ENCODE results near the gene ATP5PO. TPM values are rescaled to one million over a fixed set of nuclear protein-coding genes. Genes with fewer than 3 reads are reported as not detected.
"Not testable (repeated sequence)": the region's sequence is repeated elsewhere in the genome, so short reads cannot be mapped to it uniquely, and the experiment has no call there.

Gene ATP5PO
- total RNA-seq, 4 donors from 2014 or later, result 184 to 354 (median 297) TPM

DNA sequence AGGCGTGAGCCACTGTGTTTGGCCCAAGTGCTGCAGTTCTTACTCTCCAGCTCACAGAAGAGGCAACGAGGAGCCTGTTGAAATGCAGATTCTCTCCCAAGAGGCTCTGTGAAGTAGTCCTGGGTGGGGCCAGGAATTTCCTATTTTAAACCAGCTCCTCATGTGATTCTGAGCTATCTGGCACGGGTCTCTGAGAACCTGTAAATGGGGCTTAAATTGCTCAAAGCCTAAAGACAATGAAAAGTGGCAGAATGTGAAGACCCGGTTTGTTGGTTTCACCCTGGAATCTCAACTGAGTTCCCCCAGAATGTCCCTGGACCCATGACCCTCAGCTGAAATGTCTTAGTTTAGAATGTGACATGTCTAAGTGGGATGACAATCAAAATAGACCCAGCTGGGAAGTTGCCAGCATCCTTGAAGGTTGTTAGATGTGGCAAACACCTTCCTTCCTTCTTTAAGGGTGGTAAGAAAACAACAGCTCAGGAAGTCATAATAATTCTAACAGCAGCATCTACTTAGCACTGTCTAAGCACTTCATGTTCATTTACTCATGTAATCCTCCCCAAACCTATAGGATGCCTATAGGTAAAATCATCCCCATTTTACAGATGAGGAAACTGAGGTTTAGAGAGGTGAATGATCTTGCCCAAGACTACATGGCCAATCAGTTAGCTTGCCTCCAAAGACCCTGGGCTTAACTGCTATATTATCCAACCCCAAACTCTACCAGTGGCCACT lies 20.9 kb upstream of the ATP5PO start:
- intact Hi-C loops (cut with DNase I), result no loop called here
- Histone ChIP-seq H3K27me3 (no peaks in the 10 kb centered on the region), H3K4me1 (peaks cover 0 to 42% (median 22%) of the 10 kb centered on the region in 3 donors), H3K36me3 (no peaks in the 10 kb centered on the region), H3K9me3 (no peaks in the 10 kb centered on the region), H3K27ac (peak overlapping the region in 2 of 4 donors; percentile 21 to 47), H3K4me3 (no peak overlapping the region)
- WGBS, 2 donors, result 35 to 48% methylated on average over 2 to 3 of the region's 4 CpGs
- TF ChIP-seq CTCF (IDR thresholded peaks at IDR 0.05) (no peak), POLR2A (IDR thresholded peaks at IDR 0.05) (no peak)
- no peak for DNase-seq

GRCh38 chr21:33932731-33933130 lies 17.1 kb upstream of the ATP5PO start:
- Histone ChIP-seq H3K9me3 (no peaks in the 10 kb centered on the region), H3K4me1 (peaks cover 0 to 36% (median 14%) of the 10 kb centered on the region in 3 donors), H3K27me3 (no peaks in the 10 kb centered on the region), H3K4me3 (peak overlapping the region; percentile 38 to 63 (median 50)), H3K27ac (peak overlapping the region; percentile 71 to 86 (median 85)), H3K36me3 (no peaks in the 10 kb centered on the region)
- WGBS, 2 donors, result 83 to 94% methylated on average over 5 of the region's 5 CpGs
- TF ChIP-seq POLR2A (IDR thresholded peaks at IDR 0.05), result no peak
- no peak for TF ChIP-seq CTCF (IDR thresholded peaks at IDR 0.05)
- intact Hi-C loops (cut with DNase I), result no loop called here
- DNase-seq, result no peak

DNA sequence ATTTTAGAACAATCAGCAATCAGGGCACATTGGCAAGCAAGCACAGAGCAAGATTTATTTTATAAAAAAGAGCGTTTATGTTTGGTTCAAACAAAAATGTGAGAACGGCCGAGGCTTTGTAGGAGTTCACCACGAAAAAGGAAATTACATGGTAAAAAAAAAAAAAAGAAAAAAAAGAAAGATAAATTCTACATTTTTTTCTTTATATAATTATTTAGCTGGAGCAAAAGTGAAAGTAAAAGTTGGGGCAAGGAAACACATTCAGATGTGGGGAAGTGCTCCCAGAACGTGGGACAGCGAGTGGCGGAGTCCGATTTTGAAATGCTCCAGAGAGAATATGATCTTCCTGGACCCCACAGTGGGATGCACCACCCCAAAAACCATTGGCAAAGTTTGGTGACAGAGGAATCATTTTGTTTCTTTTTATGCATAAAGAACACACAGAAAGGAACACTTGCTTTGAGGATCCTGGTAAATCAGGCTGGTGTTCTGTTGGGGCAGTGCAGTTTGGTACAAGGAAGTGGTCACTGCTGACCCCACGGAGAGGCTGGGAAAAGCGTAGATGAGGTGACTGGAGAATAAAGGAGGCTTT lies 16.3 kb upstream of the ATP5PO start:
- Histone ChIP-seq H3K9me3 (no peaks in the 10 kb centered on the region), H3K4me3 (peak overlapping the region; percentile 38 to 63 (median 50)), H3K4me1 (peaks cover 0 to 28% (median 14%) of the 10 kb centered on the region in 3 donors), H3K27me3 (no peaks in the 10 kb centered on the region), H3K27ac (peak overlapping the region; percentile 77 to 86 (median 85)), H3K36me3 (no peaks in the 10 kb centered on the region)
- no peak for DNase-seq
- intact Hi-C loops (cut with DNase I), result no loop called here
- TF ChIP-seq CTCF (IDR thresholded peaks at IDR 0.05) (no peak), POLR2A (IDR thresholded peaks at IDR 0.05) (no peak)
- WGBS, 2 donors, result 9 to 20% methylated on average over 10 of the region's 10 CpGs

- 47 to 63% methylated on average over 2 to 5 of the region's 34 CpGs for WGBS, 2 donors
- peak overlapping the region; percentile 38 to 63 (median 50) for H3K4me3 ChIP-seq
- peak overlapping the region; percentile 77 to 86 (median 85) for H3K27ac ChIP-seq
- H3K36me3 ChIP-seq; H3K9me3 ChIP-seq; H3K27me3 ChIP-seq; DNase-seq; intact Hi-C loops (cut with DNase I): not testable (repeated sequence)
- peak in 1 of 4 donors; percentile 34 for TF ChIP-seq POLR2A (IDR thresholded peaks at IDR 0.05)
- H3K4me1 ChIP-seq, result peaks cover 0 to 23% (median 11%) of the 10 kb centered on the region in 3 donors
Measured at GRCh38 chr21:33931052-33931798, 15.6 kb upstream of the ATP5PO start.

DNA sequence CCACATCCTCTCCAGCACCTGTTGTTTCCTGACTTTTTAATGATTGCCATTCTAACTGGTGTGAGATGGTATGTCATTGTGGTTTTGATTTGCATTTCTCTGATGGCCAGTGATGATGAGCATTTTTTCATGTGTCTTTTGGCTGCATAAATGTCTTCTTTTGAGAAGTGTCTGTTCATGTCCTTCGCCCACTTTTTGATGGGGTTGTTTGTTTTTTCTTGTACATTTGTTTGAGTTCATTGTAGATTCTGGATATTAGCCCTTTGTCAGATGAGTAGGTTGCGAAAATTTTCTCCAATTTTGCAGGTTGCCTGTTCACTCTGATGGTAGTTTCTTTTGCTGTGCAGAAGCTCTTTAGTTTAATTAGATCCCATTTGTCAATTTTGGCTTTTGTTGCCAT lies 10.6 kb upstream of the ATP5PO start:
- H3K4me1 ChIP-seq, result peaks cover 5 to 14% (median 8%) of the 10 kb centered on the region in 3 donors
- 89 to 97% methylated on average over 1 to 2 of the region's 2 CpGs for WGBS, 2 donors
- DNase-seq; H3K27ac ChIP-seq; intact Hi-C loops (cut with DNase I); H3K36me3 ChIP-seq; H3K9me3 ChIP-seq; H3K27me3 ChIP-seq; H3K4me3 ChIP-seq: not testable (repeated sequence)

DNA sequence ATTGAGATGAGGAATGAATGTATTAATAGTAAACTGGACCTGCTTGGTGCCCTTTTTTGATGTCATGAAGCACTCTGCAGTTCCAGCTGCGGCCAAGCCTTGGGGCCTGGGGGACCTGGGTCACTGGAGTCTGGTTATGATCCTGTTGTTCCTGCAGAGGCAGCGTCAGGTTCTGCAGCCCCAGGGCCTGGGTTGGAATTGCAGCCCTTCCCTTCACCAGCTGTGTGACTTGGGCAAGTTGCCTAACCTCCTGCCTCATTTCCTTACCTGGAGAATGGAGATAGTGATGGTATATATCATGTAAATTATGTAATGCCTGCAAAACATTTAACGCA lies 9.1 kb upstream of the ATP5PO start:
- no peaks in the 10 kb centered on the region for H3K9me3 ChIP-seq
- H3K4me3 ChIP-seq, result no peak overlapping the region
- H3K27me3 ChIP-seq, result no peaks in the 10 kb centered on the region
- TF ChIP-seq POLR2A (IDR thresholded peaks at IDR 0.05) (no peak), CTCF (IDR thresholded peaks at IDR 0.05) (peak in 1 of 6 experiments; percentile 11)
- WGBS, 2 donors, result 43 to 71% methylated on average over 1 to 2 of the region's 3 CpGs
- DNase-seq, result no peak
- no peaks in the 10 kb centered on the region for H3K36me3 ChIP-seq
- peaks cover 5 to 14% (median 8%) of the 10 kb centered on the region in 3 donors for H3K4me1 ChIP-seq
- H3K27ac ChIP-seq, result no peak overlapping the region
- intact Hi-C loops (cut with DNase I), result loop anchor here (2.0 kb wide), 1 partner anchor 422 kb away; no protein-coding TSS in a partner anchor

Data from esophagus squamous epithelium (tissue), 5 donors.